ENCODE results near the gene SLX1A. TPM values are rescaled to one million over a fixed set of nuclear protein-coding genes. Genes with fewer than 3 reads are reported as not detected.
"Not testable (repeated sequence)": the region's sequence is repeated elsewhere in the genome, so short reads cannot be mapped to it uniquely, and the experiment has no call there.

Gene SLX1A
- total RNA-seq, 2 experiments from 2014 or later = 115 to 123 TPM

- ChIA-PET POLR2A (interaction anchor here (1.1 kb wide), 1 partner anchor 17 kb away, joined by 5 read pairs; the partner anchor contains the start of gene CORO1A), CTCF (no interaction called here)
- H3K36me3 Mint-ChIP-seq (ENCODE audit: low read depth) = peaks cover 3% of the 10 kb centered on the region
These were observed 27.3 kb upstream of the SLX1A start for GRCh38 chr16:30166202-30166902.

DNA sequence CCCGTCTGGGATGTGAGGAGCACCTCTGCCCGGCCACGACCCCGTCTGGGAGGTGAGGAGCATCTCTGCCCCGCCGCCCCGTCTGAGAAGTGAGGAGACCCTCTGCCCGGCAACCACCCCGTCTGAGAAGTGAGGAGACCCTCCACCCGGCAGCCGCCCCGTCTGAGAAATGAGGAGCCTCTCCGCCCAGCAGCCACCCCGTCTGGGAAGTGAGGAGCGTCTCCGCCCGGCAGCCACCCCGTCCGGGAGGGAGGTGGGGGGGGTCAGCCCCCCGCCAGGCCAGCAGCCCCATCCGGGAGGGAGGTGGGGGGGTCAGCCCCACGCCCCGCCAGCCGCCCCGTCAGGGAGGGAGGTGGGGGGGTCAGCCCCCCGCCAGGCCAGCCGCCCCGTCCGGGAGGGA, 24.9 kb upstream of the SLX1A start:
- ATAC-seq; H3K27ac Mint-ChIP-seq; H3K4me3 Mint-ChIP-seq; H3K9me3 Mint-ChIP-seq (ENCODE audit: insufficient read depth); CTCF ChIA-PET; H3K27me3 Mint-ChIP-seq (ENCODE audit: low read depth); POLR2A ChIA-PET; H3K36me3 Mint-ChIP-seq (ENCODE audit: low read depth); DNase-seq: not testable (repeated sequence)
- H3K4me1 Mint-ChIP-seq (ENCODE audit: low read depth) = peaks cover 32% of the 10 kb centered on the region

More at GRCh38 chr16:30166202-30166902, 27.3 kb upstream of the SLX1A start:
- Mint-ChIP-seq H3K4me1 (ENCODE audit: low read depth) (peaks cover 43% of the 10 kb centered on the region), H3K4me3 (peak overlapping the region; percentile 22), H3K27me3 (ENCODE audit: low read depth) (no peaks in the 10 kb centered on the region), H3K27ac (peak overlapping the region; percentile 77), H3K9me3 (ENCODE audit: insufficient read depth) (no peaks in the 10 kb centered on the region)
- DNase-seq = peak; percentile 53
- ATAC-seq = peak; percentile 71

DNA sequence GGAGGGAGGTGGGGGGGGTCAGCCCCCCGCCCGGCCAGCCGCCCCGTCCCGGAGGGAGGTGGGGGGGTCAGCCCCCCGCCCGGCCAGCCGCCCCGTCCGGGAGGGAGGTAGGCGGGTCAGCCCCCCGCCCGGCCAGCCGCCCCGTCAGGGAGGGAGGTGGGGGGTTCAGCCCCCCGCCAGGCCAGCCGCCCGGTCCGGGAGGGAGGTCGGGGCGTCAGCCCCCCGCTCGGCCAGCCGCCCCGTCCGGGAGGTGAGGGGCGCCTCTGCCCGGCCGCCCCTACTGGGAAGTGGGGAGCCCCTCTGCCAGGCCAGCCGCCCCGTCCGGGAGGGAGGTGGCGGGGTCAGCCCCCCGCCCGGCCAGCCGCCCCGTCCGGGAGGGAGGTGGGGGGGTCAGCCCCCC, 24.3 kb upstream of the SLX1A start:
- H3K36me3 Mint-ChIP-seq (ENCODE audit: low read depth); H3K27ac Mint-ChIP-seq; POLR2A ChIA-PET; H3K4me3 Mint-ChIP-seq; H3K27me3 Mint-ChIP-seq (ENCODE audit: low read depth); ATAC-seq; H3K9me3 Mint-ChIP-seq (ENCODE audit: insufficient read depth); DNase-seq; CTCF ChIA-PET: not testable (repeated sequence)
- H3K4me1 Mint-ChIP-seq (ENCODE audit: low read depth) = peaks cover 30% of the 10 kb centered on the region

- ATAC-seq; H3K27ac Mint-ChIP-seq; H3K4me3 Mint-ChIP-seq; H3K36me3 Mint-ChIP-seq (ENCODE audit: low read depth); CTCF ChIA-PET; DNase-seq; H3K27me3 Mint-ChIP-seq (ENCODE audit: low read depth); H3K9me3 Mint-ChIP-seq (ENCODE audit: insufficient read depth); POLR2A ChIA-PET: not testable (repeated sequence)
- H3K4me1 Mint-ChIP-seq (ENCODE audit: low read depth) = peaks cover 23% of the 10 kb centered on the region
These were observed 23.5 kb upstream of the SLX1A start for GRCh38 chr16:30170145-30170544.

GRCh38 chr16:30173054-30173453, 20.6 kb upstream of the SLX1A start:
- ChIA-PET POLR2A (interaction anchor here (0.8 kb wide), 1 partner anchor 10 kb away, joined by 3 read pairs; the partner anchor contains the start of gene CORO1A), CTCF (no interaction called here)
- H3K27ac Mint-ChIP-seq = no peak overlapping the region
- H3K36me3 Mint-ChIP-seq (ENCODE audit: low read depth) = no peaks in the 10 kb centered on the region
- H3K9me3 Mint-ChIP-seq (ENCODE audit: insufficient read depth) = no peaks in the 10 kb centered on the region
- no peak for DNase-seq
- H3K4me1 Mint-ChIP-seq (ENCODE audit: low read depth) = peaks cover 2% of the 10 kb centered on the region
- no peaks in the 10 kb centered on the region for H3K27me3 Mint-ChIP-seq (ENCODE audit: low read depth)
- ATAC-seq = no peak
- no peak overlapping the region for H3K4me3 Mint-ChIP-seq

- CTCF ChIA-PET = interaction anchor here (1.3 kb wide), 1 partner anchor 9 kb away, joined by 3 read pairs; no protein-coding TSS in a partner anchor
- not testable (repeated sequence) for DNase-seq; ATAC-seq; H3K27ac Mint-ChIP-seq; H3K4me1 Mint-ChIP-seq (ENCODE audit: low read depth); H3K9me3 Mint-ChIP-seq (ENCODE audit: insufficient read depth); H3K36me3 Mint-ChIP-seq (ENCODE audit: low read depth); H3K27me3 Mint-ChIP-seq (ENCODE audit: low read depth); H3K4me3 Mint-ChIP-seq
- POLR2A ChIA-PET = interaction anchor here (1.1 kb wide), 1 partner anchor 8 kb away, joined by 4 read pairs; no protein-coding TSS in a partner anchor
These were observed 16.8 kb upstream of the SLX1A start for GRCh38 chr16:30176876-30177275.

GRCh38 chr16:30179195-30179594, 14.5 kb upstream of the SLX1A start:
- no peak overlapping the region for H3K4me3 Mint-ChIP-seq
- no peaks in the 10 kb centered on the region for H3K9me3 Mint-ChIP-seq (ENCODE audit: insufficient read depth)
- peaks cover 15% of the 10 kb centered on the region for H3K4me1 Mint-ChIP-seq (ENCODE audit: low read depth)
- CTCF ChIA-PET = interaction anchor here (1.2 to 2.2 kb wide), 3 partner anchors 36 to 88 kb away, joined by 5 to 13 read pairs (median 5); partner anchors contain the start of gene TBX6
- H3K27me3 Mint-ChIP-seq (ENCODE audit: low read depth) = no peaks in the 10 kb centered on the region
- H3K27ac Mint-ChIP-seq = no peak overlapping the region
- ATAC-seq (no peak), DNase-seq (no peak)
- peaks cover 6% of the 10 kb centered on the region for H3K36me3 Mint-ChIP-seq (ENCODE audit: low read depth)
- POLR2A ChIA-PET = no interaction called here

GRCh38 chr16:30179931-30180330, 13.7 kb upstream of the SLX1A start:
- peaks cover 15% of the 10 kb centered on the region for H3K4me1 Mint-ChIP-seq (ENCODE audit: low read depth)
- ATAC-seq = no peak
- peaks cover 13% of the 10 kb centered on the region for H3K36me3 Mint-ChIP-seq (ENCODE audit: low read depth)
- ChIA-PET POLR2A (interaction anchor here (0.9 kb wide), 1 partner anchor 89 kb away, joined by 5 read pairs; no protein-coding TSS in a partner anchor), CTCF (interaction anchor here (0.6 to 2.2 kb wide), 4 partner anchors 37 to 88 kb away, joined by 4 to 13 read pairs (median 5); partner anchors contain the start of gene TBX6)
- DNase-seq = no peak
- no peak overlapping the region for H3K4me3 Mint-ChIP-seq
- H3K27me3 Mint-ChIP-seq (ENCODE audit: low read depth) = no peaks in the 10 kb centered on the region
- no peak overlapping the region for H3K27ac Mint-ChIP-seq
- H3K9me3 Mint-ChIP-seq (ENCODE audit: insufficient read depth) = no peaks in the 10 kb centered on the region

DNA sequence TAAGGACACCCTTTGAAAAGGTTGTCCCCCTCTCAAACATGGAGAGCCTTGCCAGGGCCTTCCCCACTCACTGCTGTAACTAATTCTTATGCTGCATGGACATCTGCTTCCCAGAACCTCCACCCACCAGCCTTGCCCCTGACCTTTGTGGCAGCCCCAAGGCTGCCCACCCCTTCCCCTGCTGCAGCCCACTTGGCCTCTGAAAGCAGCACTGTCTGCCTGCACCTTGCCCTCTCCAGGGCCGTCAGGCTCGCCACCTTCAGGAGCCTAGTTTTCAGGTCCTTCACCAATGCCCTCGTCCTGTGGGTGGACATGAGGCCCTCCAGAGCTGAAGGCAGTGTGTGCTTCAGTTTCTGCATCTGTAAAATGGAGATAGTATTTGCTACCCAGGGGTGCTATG, 12.9 kb upstream of the SLX1A start:
- Mint-ChIP-seq H3K27me3 (ENCODE audit: low read depth) (no peaks in the 10 kb centered on the region), H3K36me3 (ENCODE audit: low read depth) (peaks cover 21% of the 10 kb centered on the region), H3K9me3 (ENCODE audit: insufficient read depth) (no peaks in the 10 kb centered on the region), H3K27ac (peak overlapping the region; percentile 48), H3K4me3 (no peak overlapping the region), H3K4me1 (ENCODE audit: low read depth) (peaks cover 15% of the 10 kb centered on the region)
- ATAC-seq = no peak
- DNase-seq = no peak
- ChIA-PET POLR2A (no interaction called here), CTCF (interaction anchor here (1.5 to 2.2 kb wide), 2 partner anchors 38 to 89 kb away, joined by 5 to 13 read pairs; partner anchors contain the start of gene TBX6)

- Mint-ChIP-seq H3K4me1 (ENCODE audit: low read depth) (peaks cover 30% of the 10 kb centered on the region), H3K36me3 (ENCODE audit: low read depth) (peaks cover 47% of the 10 kb centered on the region), H3K27me3 (ENCODE audit: low read depth) (no peaks in the 10 kb centered on the region), H3K9me3 (ENCODE audit: insufficient read depth) (no peaks in the 10 kb centered on the region), H3K27ac (peak within 1 kb of the TSS; percentile 99), H3K4me3 (peak within 1 kb of the TSS; percentile 98)
- POLR2A ChIA-PET = interaction anchor here (0.6 to 5.0 kb wide), 27 partner anchors 8 to 551 kb away, joined by 3 to 102 read pairs (median 5); partner anchors contain the start of genes ALDOA, GDPD3, MAPK3 and SEPTIN1
- ATAC-seq = peak; percentile 51
- CTCF ChIA-PET = interaction anchor here (1.0 to 5.2 kb wide), 7 partner anchors 11 to 130 kb away, joined by 3 to 54 read pairs (median 4); partner anchors contain the start of gene TBX6
- DNase-seq = peak; percentile 92
These were observed 10.2 kb upstream of the SLX1A start, which contains the start of gene CORO1A for GRCh38 chr16:30183233-30184095. TSS of gene CORO1A (plus strand) at chr16:30183602. CDS start at chr16:30185210, 1,608 bp downstream.

DNA sequence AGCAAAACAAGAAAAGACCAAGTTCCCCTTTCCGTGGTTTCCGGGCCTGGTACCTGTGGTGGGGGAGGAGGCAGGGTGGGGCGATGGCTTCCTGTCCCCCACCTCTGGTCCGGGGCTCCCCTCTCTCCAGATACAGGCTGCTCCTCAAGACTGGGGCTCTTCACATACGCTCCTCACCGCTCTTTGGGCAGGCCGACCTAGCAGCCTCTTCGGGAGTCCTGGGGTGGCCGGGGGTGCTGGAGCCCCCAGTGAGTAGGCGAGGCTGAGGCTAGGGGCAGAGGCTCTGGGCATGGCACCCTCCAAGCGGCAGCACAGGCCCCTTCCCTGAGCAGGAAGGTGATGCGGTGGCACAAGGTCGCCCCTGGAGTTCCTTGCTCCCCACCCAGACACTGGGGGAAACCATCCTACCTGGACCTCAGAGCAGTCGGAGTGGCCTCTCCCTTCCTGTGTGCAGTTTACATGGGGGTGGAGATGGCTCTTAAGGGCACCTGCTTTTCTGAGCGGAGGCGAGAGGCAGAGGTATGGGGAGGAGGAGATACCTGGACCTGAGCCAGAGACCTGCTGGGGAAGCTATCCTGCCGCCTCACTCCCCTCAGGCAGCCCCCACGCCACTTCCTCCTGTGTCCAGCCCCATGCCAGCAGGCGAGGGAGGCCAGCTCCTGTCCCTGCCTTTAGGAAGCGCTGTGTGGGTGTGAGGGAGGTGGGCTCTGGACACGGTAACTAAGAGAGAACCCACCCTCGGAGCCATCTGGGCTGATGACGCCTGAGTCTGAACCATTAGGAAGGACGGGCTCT, 9.4 kb upstream of the SLX1A start:
- ATAC-seq = peak; percentile 17
- POLR2A ChIA-PET = interaction anchor here (0.6 to 5.0 kb wide), 20 partner anchors 9 to 440 kb away, joined by 3 to 102 read pairs (median 8); partner anchors contain the start of genes ALDOA, GDPD3, MAPK3 and PPP4C
- Mint-ChIP-seq H3K36me3 (ENCODE audit: low read depth) (peaks cover 47% of the 10 kb centered on the region), H3K4me1 (ENCODE audit: low read depth) (peaks cover 30% of the 10 kb centered on the region), H3K27ac (peak overlapping the region; percentile 99), H3K27me3 (ENCODE audit: low read depth) (no peaks in the 10 kb centered on the region), H3K4me3 (peak overlapping the region; percentile 98), H3K9me3 (ENCODE audit: insufficient read depth) (no peaks in the 10 kb centered on the region)
- CTCF ChIA-PET = interaction anchor here (1.0 to 5.2 kb wide), 4 partner anchors 41 to 225 kb away, joined by 3 to 54 read pairs (median 6); partner anchors contain the start of gene TBX6
- DNase-seq = peak; percentile 94
